GM19240 (cell line): ENCODE data around the gene ATF4.

Experiments used
- DNase-seq: peaks from one replicate; pipeline ENCODE4 v3.0.0; 2011; ENCODE audit warnings: low spot score; ENCODE audit not compliant: insufficient read length

Gene ATF4

GRCh38 chr22:39520226-39521105, at the start of gene ATF4:
Gene ATF4, plus strand, starts transcription at chr22:39520562. Its CDS starts 884 bp downstream, at chr22:39521446.
- DNase-seq = no peak

- peak; percentile 49 for DNase-seq
These were observed 48.8 kb upstream of the ATF4 start for GRCh38 chr22:39471381-39472141.

- no peak for DNase-seq
These were observed 47.5 kb upstream of the ATF4 start for GRCh38 chr22:39472570-39473556.

- no peak for DNase-seq
These were observed 46.5 kb upstream of the ATF4 start for GRCh38 chr22:39473851-39474250.

GRCh38 chr22:39474351-39475111, 45.8 kb upstream of the ATF4 start:
- DNase-seq = no peak

GRCh38 chr22:39475337-39475736, 45.0 kb upstream of the ATF4 start:
- no peak for DNase-seq

GRCh38 chr22:39475902-39476301, 44.5 kb upstream of the ATF4 start:
- no peak for DNase-seq

- DNase-seq = no peak
These were observed 43.7 kb upstream of the ATF4 start for GRCh38 chr22:39476664-39477063.

- no peak for DNase-seq
These were observed 42.8 kb upstream of the ATF4 start for GRCh38 chr22:39477542-39477941.

GRCh38 chr22:39478441-39478850, 41.9 kb upstream of the ATF4 start:
- DNase-seq = no peak

- DNase-seq = no peak
These were observed 41.1 kb upstream of the ATF4 start for GRCh38 chr22:39479254-39479653.

- DNase-seq = no peak
These were observed 39.8 kb upstream of the ATF4 start for GRCh38 chr22:39480557-39480956.

- no peak for DNase-seq
These were observed 39.3 kb upstream of the ATF4 start for GRCh38 chr22:39481054-39481453.

- DNase-seq = no peak
These were observed 38.8 kb upstream of the ATF4 start for GRCh38 chr22:39481595-39481994.

GRCh38 chr22:39482768-39483167, 37.6 kb upstream of the ATF4 start:
- DNase-seq = no peak

GRCh38 chr22:39486951-39487825, 33.2 kb upstream of the ATF4 start:
- no peak for DNase-seq

GRCh38 chr22:39487826-39488520, 32.4 kb upstream of the ATF4 start:
- no peak for DNase-seq

- no peak for DNase-seq
These were observed 31.7 kb upstream of the ATF4 start for GRCh38 chr22:39488563-39489083.
